Stomach (tissue), 9 donors: ENCODE data around the gene LYL1. TPM values are rescaled to one million over a fixed set of nuclear protein-coding genes. Genes with fewer than 3 reads are reported as not detected.

Source experiments
- DNase-seq, 2 donors: peaks; one replicate each; pipeline versions ENCODE4 v3.0.0 to v3.0.0-alpha.2; 2013 to 2019
- H3K27ac ChIP-seq, 5 donors: fragments of 200-600 bp in 4 of 5; sonication (generic) in 4 of 5; one replicate each; pipeline ENCODE4 v1.5.1; 2013 to 2019; ENCODE audit warnings: mild to moderate bottlenecking in 1 of 5, moderate library complexity in 1 of 5
- H3K27me3 ChIP-seq, 3 donors: fragments of 200-600 bp; sonication (generic); one replicate each; pipeline ENCODE4 v1.5.1; 2017 to 2019; ENCODE audit warnings: mixed run types in 1 of 3
- H3K36me3 ChIP-seq, 4 donors: fragments of 200-600 bp; sonication (generic); 1 replicate in 3 of 4; 2 replicates in 1 of 4; pipeline ENCODE4 v1.5.1; 2016 to 2019
- H3K4me1 ChIP-seq, 4 donors: fragments of 200-600 bp; sonication (generic); one replicate each; pipeline ENCODE4 v1.5.1; 2016 to 2019
- H3K4me3 ChIP-seq, 4 donors: fragments of 200-600 bp; sonication (generic) in 3 of 4; one replicate each; pipeline ENCODE4 v1.5.1; 2016 to 2019; ENCODE audit warnings: mild to moderate bottlenecking in 1 of 4
- H3K9me3 ChIP-seq, 4 donors: fragments of 200-600 bp; sonication (generic); one replicate each; pipeline ENCODE4 v1.5.1; 2016 to 2019
- EP300 ChIP-seq: sonication (generic); formaldehyde crosslinking; IDR thresholded peaks from one replicate; pipeline ENCODE4 v1.6.1; 2017; ENCODE audit warnings: antibody characterized with exemption
- POLR2A ChIP-seq, 4 donors: fragments of 450-650 bp; IDR thresholded peaks; one replicate each; pipeline ENCODE4 v1.6.1; 2016; ENCODE audit warnings: antibody characterized with exemption in 4 of 4, control low read depth in 2 of 4, mild to moderate bottlenecking in 1 of 4, moderate library complexity in 1 of 4
- POLR2AphosphoS5 ChIP-seq, 3 donors: sonication (generic); formaldehyde crosslinking; IDR thresholded peaks; one replicate each; pipeline ENCODE4 v1.6.1; 2016; ENCODE audit warnings: antibody characterized with exemption in 3 of 3
- WGBS, 5 donors: extraction: QIAGEN DNeasy Blood & Tissue Kit in 3 of 5; methylation state at CpG; one replicate each; pipeline versions ENCODE4 v1.1.5 to v1.1.7; 2013 to 2018; 5-methylcytosine and 5-hydroxymethylcytosine counted together
- intact Hi-C: fragments of 100-400 bp; cut with DNase I; formaldehyde crosslinking; loops from one replicate; pipeline ENCODE4 v1.15.1; 2023; ENCODE audit warnings: low total_unique reads
- polyA plus RNA-seq, 3 donors: library from polyadenylated mRNA; stranded (reverse); fragments of 200-250 nt; gene quantifications; one replicate each; pipeline ENCODE4 v1.2.3, GENCODE V29; 2013
- total RNA-seq, 5 donors: library from RNA; depleted of rRNA; stranded (reverse); fragments of >200 nt; gene quantifications; one replicate each; pipeline versions ENCODE4 v1.1.0 to v1.2.3, GENCODE V29; 2014 to 2016
- TF ChIP-seq, protein P1 (sequence below), 7 experiments: fragments of 450-650 bp in 4 of 7; fragments of 200-600 bp in 3 of 7; sonication (generic) in 3 of 7; IDR thresholded peaks; one replicate each; pipeline ENCODE4 v1.5.1; 2016 to 2019; ENCODE audit warnings: antibody characterized with exemption in 7 of 7, control low read depth in 2 of 7, mild to moderate bottlenecking in 1 of 7
- donor health status: healthy with polysubstance abuse.
- donor health status: Bipolar disorder and iron deficiency.
- donor health status: healthy.

The LYL1 gene
- total and polyA plus RNA-seq, 8 donors = 1.3 to 19.3 (median 5.0) TPM; not detected in 1

DNA sequence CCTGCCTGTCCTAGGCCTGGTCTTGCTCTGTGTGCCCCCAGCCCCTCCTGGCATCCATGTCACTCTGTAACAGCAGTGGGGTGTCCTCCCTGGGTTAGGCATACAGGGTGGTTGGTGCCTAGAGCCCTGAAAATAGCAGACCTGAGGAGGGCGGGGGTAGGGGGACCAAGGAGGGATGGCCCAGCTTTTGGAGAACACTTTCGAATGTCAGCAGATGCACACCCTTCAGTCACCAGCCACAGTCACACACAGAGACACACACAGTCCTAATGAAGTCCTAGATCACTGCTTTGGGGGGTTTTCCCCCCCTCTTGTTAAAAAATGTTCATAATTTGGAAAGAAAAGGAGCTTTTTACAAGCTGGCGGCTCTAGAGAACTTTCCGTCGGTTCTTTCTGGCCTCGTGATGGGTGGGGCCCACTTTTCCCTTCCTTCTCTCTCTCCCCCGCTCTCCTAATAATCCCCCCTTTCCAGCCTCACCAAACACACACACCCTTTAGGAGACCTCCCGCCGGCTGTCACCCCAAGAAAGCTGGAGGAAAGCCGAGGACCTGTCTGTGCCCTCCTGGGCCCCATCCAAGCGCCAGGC is 47.9 kb downstream of the LYL1 start:
- 20 to 37% (median 27%) methylated on average over 11 of the region's 11 CpGs for WGBS, 5 donors
- Histone ChIP-seq H3K36me3 (no peaks in the 10 kb centered on the region), H3K9me3 (no peaks in the 10 kb centered on the region), H3K4me3 (peak overlapping the region in 2 of 4 donors; percentile 16 to 20), H3K4me1 (peaks cover 95 to 100% (median 98%) of the 10 kb centered on the region in 4 donors), H3K27ac (peak overlapping the region; percentile 53 to 95 (median 92)), H3K27me3 (no peaks in the 10 kb centered on the region)
- intact Hi-C loops = no loop called here
- peak in 1 of 2 donors; percentile 88 for DNase-seq
- TF ChIP-seq POLR2AphosphoS5 (IDR thresholded peaks at IDR 0.05) (no peak), POLR2A (IDR thresholded peaks at IDR 0.05) (no peak), EP300 (no peak)
- TF ChIP-seq, protein P1, sequence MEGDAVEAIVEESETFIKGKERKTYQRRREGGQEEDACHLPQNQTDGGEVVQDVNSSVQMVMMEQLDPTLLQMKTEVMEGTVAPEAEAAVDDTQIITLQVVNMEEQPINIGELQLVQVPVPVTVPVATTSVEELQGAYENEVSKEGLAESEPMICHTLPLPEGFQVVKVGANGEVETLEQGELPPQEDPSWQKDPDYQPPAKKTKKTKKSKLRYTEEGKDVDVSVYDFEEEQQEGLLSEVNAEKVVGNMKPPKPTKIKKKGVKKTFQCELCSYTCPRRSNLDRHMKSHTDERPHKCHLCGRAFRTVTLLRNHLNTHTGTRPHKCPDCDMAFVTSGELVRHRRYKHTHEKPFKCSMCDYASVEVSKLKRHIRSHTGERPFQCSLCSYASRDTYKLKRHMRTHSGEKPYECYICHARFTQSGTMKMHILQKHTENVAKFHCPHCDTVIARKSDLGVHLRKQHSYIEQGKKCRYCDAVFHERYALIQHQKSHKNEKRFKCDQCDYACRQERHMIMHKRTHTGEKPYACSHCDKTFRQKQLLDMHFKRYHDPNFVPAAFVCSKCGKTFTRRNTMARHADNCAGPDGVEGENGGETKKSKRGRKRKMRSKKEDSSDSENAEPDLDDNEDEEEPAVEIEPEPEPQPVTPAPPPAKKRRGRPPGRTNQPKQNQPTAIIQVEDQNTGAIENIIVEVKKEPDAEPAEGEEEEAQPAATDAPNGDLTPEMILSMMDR (IDR thresholded peaks at IDR 0.05) = no peak

DNA sequence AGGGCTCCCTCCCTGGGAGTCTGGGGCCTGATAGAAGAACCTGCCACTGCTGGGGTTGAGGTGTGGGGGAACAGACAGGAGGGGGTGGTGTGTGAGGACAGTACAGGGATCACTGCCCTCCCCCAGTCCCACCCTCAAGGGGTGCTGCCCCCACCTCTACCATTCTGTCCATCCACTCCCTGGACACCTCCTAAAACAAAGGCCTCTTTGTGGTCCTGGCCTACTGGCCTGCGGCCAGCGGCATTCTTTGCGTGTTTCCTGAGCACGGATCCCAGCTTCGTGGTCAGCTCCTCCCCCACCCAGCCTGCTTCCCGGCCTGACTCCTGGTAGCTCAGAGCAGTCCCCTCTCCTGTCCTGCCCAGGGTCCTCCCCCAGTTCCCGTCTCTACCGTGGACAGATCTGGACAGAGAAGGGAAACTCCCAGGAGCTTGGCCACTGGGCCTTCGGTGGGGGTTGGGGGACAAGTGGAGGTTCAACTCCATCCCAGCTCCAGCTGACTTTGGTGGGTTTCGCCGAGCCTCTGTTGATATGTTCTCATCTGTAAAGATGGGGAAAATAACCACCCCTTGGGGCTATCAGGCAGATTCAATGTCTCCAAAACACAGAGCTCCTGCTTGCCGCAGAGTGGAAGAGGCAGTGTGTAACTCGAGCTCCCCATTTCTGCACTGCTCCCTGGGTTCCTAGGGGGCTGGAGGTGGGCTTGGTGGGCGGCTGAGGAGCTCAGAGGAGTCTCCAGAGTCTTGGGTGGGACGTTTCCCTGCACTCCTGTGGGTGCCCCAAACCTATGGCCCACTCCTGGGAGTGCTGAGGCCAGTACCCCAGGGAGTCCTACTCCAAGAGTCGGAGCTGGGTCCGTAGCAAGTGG is 48.7 kb downstream of the LYL1 start:
- peak overlapping the region; percentile 53 to 95 (median 92) for H3K27ac ChIP-seq
- TF ChIP-seq EP300 = no peak
- TF ChIP-seq, protein P1 (IDR thresholded peaks at IDR 0.05) = no peak
- TF ChIP-seq POLR2A (IDR thresholded peaks at IDR 0.05) = no peak
- TF ChIP-seq POLR2AphosphoS5 (IDR thresholded peaks at IDR 0.05) = peak in 2 of 3 donors; percentile 29 to 61
- H3K36me3 ChIP-seq = no peaks in the 10 kb centered on the region
- intact Hi-C loops = no loop called here
- H3K27me3 ChIP-seq = no peaks in the 10 kb centered on the region
- DNase-seq = peak; percentile 89 to 95
- peaks cover 90 to 99% (median 95%) of the 10 kb centered on the region in 4 donors for H3K4me1 ChIP-seq
- no peaks in the 10 kb centered on the region for H3K9me3 ChIP-seq
- 20 to 44% (median 27%) methylated on average over 8 to 17 of the region's 17 CpGs for WGBS, 5 donors
- peak overlapping the region in 1 of 4 donors; percentile 16 for H3K4me3 ChIP-seq

DNA sequence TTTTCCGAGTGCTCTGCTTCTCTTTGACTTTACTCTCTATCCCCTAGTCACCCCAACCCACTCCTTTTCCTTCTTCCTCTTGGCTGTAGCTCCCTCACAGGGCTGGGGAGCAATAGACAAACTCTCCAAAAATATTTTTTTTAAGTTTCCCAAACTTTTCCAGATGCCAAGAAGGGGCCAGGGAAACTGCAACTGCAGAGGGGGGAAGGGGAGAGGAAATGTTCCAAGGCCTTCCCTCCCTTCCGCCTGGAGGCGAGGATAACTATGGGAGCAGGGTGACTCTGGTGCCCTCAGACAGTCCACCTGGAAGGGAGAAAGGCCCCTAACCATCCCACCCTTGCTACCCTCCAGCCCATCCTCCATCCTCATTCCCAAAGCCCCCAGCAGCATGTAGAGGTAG is 49.4 kb downstream of the LYL1 start:
- Histone ChIP-seq H3K4me1 (peaks cover 83 to 91% (median 87%) of the 10 kb centered on the region in 4 donors), H3K9me3 (no peaks in the 10 kb centered on the region), H3K27me3 (no peaks in the 10 kb centered on the region), H3K36me3 (no peaks in the 10 kb centered on the region), H3K27ac (peak overlapping the region; percentile 53 to 95 (median 92)), H3K4me3 (no peak overlapping the region)
- intact Hi-C loops = no loop called here
- WGBS, 5 donors = 35 to 42% (median 40%) methylated on average over 3 of the region's 3 CpGs
- DNase-seq = peak in 1 of 2 donors; percentile 60
- no peak for TF ChIP-seq POLR2AphosphoS5 (IDR thresholded peaks at IDR 0.05)
- TF ChIP-seq, protein P1 (IDR thresholded peaks at IDR 0.05) = no peak
- TF ChIP-seq POLR2A (IDR thresholded peaks at IDR 0.05) = no peak
- TF ChIP-seq EP300 = no peak

DNA sequence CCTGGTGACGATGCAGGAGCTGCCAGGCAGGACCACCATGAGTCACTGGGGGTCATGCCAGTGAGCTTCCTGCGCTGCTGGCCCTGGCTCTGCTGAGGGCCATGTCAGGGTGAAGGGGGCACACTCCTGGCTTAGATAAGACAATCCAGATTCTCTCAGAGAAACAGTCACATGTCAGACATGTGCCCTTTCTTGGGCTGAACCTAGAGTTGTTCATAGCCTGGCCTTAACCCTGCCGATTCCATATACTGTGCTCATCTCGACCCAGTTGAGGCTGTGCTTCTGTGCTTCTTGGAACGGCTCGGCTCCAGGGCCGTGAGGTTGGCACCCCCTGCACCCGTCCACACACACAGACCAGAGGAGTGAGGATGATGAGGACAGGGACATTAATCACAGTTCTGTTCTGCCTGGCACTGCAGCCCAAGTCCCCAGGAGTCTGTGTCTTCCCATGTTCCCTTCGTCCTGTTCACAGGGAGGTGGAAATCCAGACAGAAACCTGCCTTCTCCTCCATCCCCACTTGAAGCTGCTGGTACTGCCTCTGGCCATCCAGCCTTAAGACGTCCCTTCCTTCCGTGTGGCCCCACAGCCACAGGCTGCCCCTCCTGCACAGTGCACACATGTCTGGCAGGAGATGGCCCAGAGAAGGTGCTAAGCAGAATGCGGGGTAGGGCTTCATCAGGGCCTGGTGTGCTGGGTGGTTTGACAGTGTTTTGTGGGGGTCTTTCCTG is 50.0 kb downstream of the LYL1 start:
- intact Hi-C loops = no loop called here
- H3K4me1 ChIP-seq = peaks cover 76 to 91% (median 84%) of the 10 kb centered on the region in 4 donors
- no peaks in the 10 kb centered on the region for H3K36me3 ChIP-seq
- no peaks in the 10 kb centered on the region for H3K27me3 ChIP-seq
- no peaks in the 10 kb centered on the region for H3K9me3 ChIP-seq
- 40 to 59% (median 48%) methylated on average over 11 to 12 of the region's 12 CpGs for WGBS, 5 donors
- TF ChIP-seq EP300 = no peak
- DNase-seq = no peak
- no peak overlapping the region for H3K4me3 ChIP-seq
- peak overlapping the region; percentile 3 to 95 (median 92) for H3K27ac ChIP-seq
